Activated T-helper 1 cell treated with anti-CD3 and anti-CD28 coated beads, Interleukin-12 subunit alpha, Interleukin-12 subunit beta, Interleukin-2, Interleukin-4 antibody, amounts not matched to agents 30 ng/mL and 10 ng/mL and 1 ng/mL, durations not matched to agents 14 hours and 24 hours and 36 hours (primary cell): ENCODE data around the gene GTF2A1L. TPM values are rescaled to one million over a fixed set of nuclear protein-coding genes. Genes with fewer than 3 reads are reported as not detected.

Source experiments
- total RNA-seq: library from RNA; stranded (reverse); gene quantifications from 2 replicates; pipeline ENCODE4 v1.2.3, GENCODE V29; 2022

GTF2A1L gene
- total RNA-seq, 1 donor from 2014 or later: not detected

Other genes with a start within 250 kb of the GTF2A1L start
- 16.2 and 18.8 TPM in 2 replicates for gene PPP1R21, start 177.1 kb upstream of the GTF2A1L start, total RNA-seq
- gene STON1, start 87.7 kb upstream of the GTF2A1L start, total RNA-seq: 1.2 and 1.3 TPM in 2 replicates
- not detected in 2 replicates for gene LHCGR, start 137.9 kb downstream of the GTF2A1L start, total RNA-seq